C1 segment of cervical spinal cord (tissue), 14 donors: Measurements from ENCODE around the gene TMEM63A.
"Not testable (repeated sequence)": the region's sequence is repeated elsewhere in the genome, so short reads cannot be mapped to it uniquely, and the experiment has no call there.

Experiments
- DNase-seq, 14 donors: peaks; one replicate each; lab custom pipeline; 2025; lab: John Stamatoyannopoulos, UW

The TMEM63A gene

GRCh38 chr1:225846331-225847310 is 35.6 kb downstream of the TMEM63A start:
- DNase-seq = peak in 3 of 14 donors; percentile 35 to 51 (median 45)

GRCh38 chr1:225845571-225846259 is 36.5 kb downstream of the TMEM63A start:
- DNase-seq = peak in 6 of 14 donors; percentile 28 to 58 (median 46)

- DNase-seq = no peak
Observed at GRCh38 chr1:225845097-225845496, 37.1 kb downstream of the TMEM63A start.

GRCh38 chr1:225844236-225845061 is 37.7 kb downstream of the TMEM63A start:
- peak in 2 of 14 donors; percentile 27 to 50 for DNase-seq

GRCh38 chr1:225843426-225843795 is 38.8 kb downstream of the TMEM63A start:
- DNase-seq = no peak

- no peak for DNase-seq
Observed at GRCh38 chr1:225842788-225843425, 39.3 kb downstream of the TMEM63A start.

- DNase-seq = no peak
Observed at GRCh38 chr1:225842074-225842473, 40.1 kb downstream of the TMEM63A start.

- no peak for DNase-seq
Observed at GRCh38 chr1:225840713-225841112, 41.5 kb downstream of the TMEM63A start.

- DNase-seq = no peak
Observed at GRCh38 chr1:225840223-225840610, 42.0 kb downstream of the TMEM63A start.

- no peak for DNase-seq
Observed at GRCh38 chr1:225838793-225839192, 43.4 kb downstream of the TMEM63A start.

- not testable (repeated sequence) for DNase-seq
Observed at GRCh38 chr1:225836296-225836695, 45.9 kb downstream of the TMEM63A start.

- DNase-seq = peak in 1 of 14 donors; percentile 47
Observed at GRCh38 chr1:225835856-225836255, 46.3 kb downstream of the TMEM63A start.

GRCh38 chr1:225834417-225835329 is 47.5 kb downstream of the TMEM63A start:
- DNase-seq = peak in 1 of 14 donors; percentile 27

- DNase-seq = no peak
Observed at GRCh38 chr1:225830841-225831240, 51.3 kb downstream of the TMEM63A start.

GRCh38 chr1:225828706-225829345 is 53.4 kb downstream of the TMEM63A start:
- DNase-seq = no peak

- no peak for DNase-seq
Observed at GRCh38 chr1:225827076-225827475, 55.1 kb downstream of the TMEM63A start.

- peak in 1 of 14 donors; percentile 28 for DNase-seq
Observed at GRCh38 chr1:225825607-225826007, 56.6 kb downstream of the TMEM63A start.

GRCh38 chr1:225825078-225825477 is 57.1 kb downstream of the TMEM63A start:
- no peak for DNase-seq

- DNase-seq = no peak
Observed at GRCh38 chr1:225824533-225824941, 57.6 kb downstream of the TMEM63A start.
